SK-N-SH (cell line): ENCODE results near the gene VEGFB. TPM values are rescaled to one million over a fixed set of nuclear protein-coding genes. Genes with fewer than 3 reads are reported as not detected.

Source experiments
- CTCF ChIA-PET: fragments of 300-600, 350-600 bp; formaldehyde crosslinking; extraction: SDS; loops from one replicate; lab custom pipeline; 2021; lab: Yijun Ruan, JAX
- POLR2A ChIA-PET: fragments of 350-600 bp; sonication (Branson Sonifier 250); formaldehyde crosslinking; extraction: SDS; loops from one replicate; lab custom pipeline; 2020; ENCODE audit warnings: antibody characterized with exemption, inconsistent platforms; lab: Yijun Ruan, JAX
- DNase-seq: peaks from one replicate; pipeline ENCODE4 v3.0.0; 2012
- H2AFZ ChIP-seq: fragments of 200-600 bp; sonication (generic); 2 replicates; pipeline ENCODE4 v1.8.1; 2016; ENCODE audit warnings: antibody characterized with exemption, mild to moderate bottlenecking, low read depth
- H3F3A ChIP-seq: fragments of 200-600 bp; sonication (generic); replicated peaks from 2 replicates; pipeline ENCODE3; 2016; ENCODE audit warnings: antibody characterized with exemption, mild to moderate bottlenecking; ENCODE audit not compliant: insufficient read depth
- H3K27ac ChIP-seq, 2 experiments: fragments of 200-500 bp in 1 of 2; fragments of 200-600 bp in 1 of 2; sonication (Bioruptor generic) in 1 of 2; sonication (generic), shearing (Covaris generic) in 1 of 2; 2 replicates each; pipeline versions ENCODE4 v1.5.1 to v1.6.1; 2014 to 2016; ENCODE audit warnings: low read depth in 2 of 2, inconsistent platforms in 1 of 2, low read length in 1 of 2, mild to moderate bottlenecking in 1 of 2, mixed read lengths in 1 of 2
- H3K27me3 ChIP-seq: fragments of 200-600 bp; sonication (generic), shearing (Covaris generic); 2 replicates; pipeline ENCODE4 v1.6.1; 2016; ENCODE audit warnings: mixed run types; ENCODE audit not compliant: insufficient read depth
- H3K36me3 ChIP-seq, 2 experiments: fragments of 200-500 bp in 1 of 2; fragments of 200-600 bp in 1 of 2; sonication (Bioruptor generic) in 1 of 2; sonication (generic) in 1 of 2; replicated peaks in 1 of 2; 2 replicates each; pipeline versions ENCODE3 to v1.5.1; 2014 to 2016; ENCODE audit warnings: low read length in 1 of 2, mild to moderate bottlenecking in 1 of 2; ENCODE audit not compliant: insufficient read depth in 2 of 2, control insufficient read depth in 1 of 2
- H3K4me1 ChIP-seq, 2 experiments: fragments of 200-500 bp in 1 of 2; fragments of 200-600 bp in 1 of 2; sonication (Bioruptor generic) in 1 of 2; sonication (generic), shearing (Covaris generic) in 1 of 2; 2 replicates each; pipeline versions ENCODE4 v1.5.1 to v1.6.1; 2014 to 2016; ENCODE audit warnings: low read depth in 1 of 2, low read length in 1 of 2, mixed run types in 1 of 2; ENCODE audit not compliant: insufficient read depth in 2 of 2, control insufficient read depth in 1 of 2
- H3K4me2 ChIP-seq: fragments of 200-600 bp; sonication (generic), shearing (Covaris generic); 2 replicates; pipeline ENCODE4 v1.6.1; 2017; ENCODE audit warnings: mixed run types
- H3K4me3 ChIP-seq, 2 experiments: fragments of 200-500 bp in 1 of 2; fragments of 200-600 bp in 1 of 2; sonication (Bioruptor generic) in 1 of 2; sonication (generic), shearing (Covaris generic) in 1 of 2; 2 replicates each; pipeline versions ENCODE4 v1.5.1 to v1.8.1; 2014 to 2016; ENCODE audit warnings: low read depth in 2 of 2, inconsistent platforms in 1 of 2, low read length in 1 of 2, mild to moderate bottlenecking in 1 of 2, mixed read lengths in 1 of 2, moderate library complexity in 1 of 2
- H3K79me2 ChIP-seq: fragments of 200-600 bp; sonication (generic); 2 replicates; pipeline ENCODE4 v1.8.1; 2017; ENCODE audit warnings: mild to moderate bottlenecking; ENCODE audit not compliant: insufficient read depth
- H3K9ac ChIP-seq: fragments of 200-600 bp; sonication (generic); 2 replicates; pipeline ENCODE4 v1.6.1; 2017; ENCODE audit warnings: mixed run types
- H3K9me2 ChIP-seq: fragments of 200-600 bp; sonication (generic); 2 replicates; pipeline ENCODE4 v1.6.1; 2017; ENCODE audit warnings: mixed run types
- H3K9me3 ChIP-seq: fragments of 200-600 bp; sonication (generic); 2 replicates; pipeline ENCODE4 v1.6.1; 2017; ENCODE audit warnings: mixed run types, mild to moderate bottlenecking, moderate library complexity
- H4K20me1 ChIP-seq: fragments of 200-600 bp; sonication (generic); 2 replicates; pipeline ENCODE4 v1.6.1; 2017; ENCODE audit warnings: mild to moderate bottlenecking, mixed run types; ENCODE audit not compliant: insufficient read depth
- CHD2 ChIP-seq: fragments of 150-350 bp; IDR thresholded peaks from 2 replicates; pipeline ENCODE4 v1.6.1; 2018; ENCODE audit warnings: low read length; ENCODE audit not compliant: partially characterized antibody
- ELF1 ChIP-seq: IDR thresholded peaks from 2 replicates; pipeline ENCODE4 v1.4.0; 2012
- EP300 ChIP-seq, 2 experiments: IDR thresholded peaks; 2 replicates each; pipeline versions ENCODE4 v1.4.0 to v1.6.1; 2012; ENCODE audit warnings: borderline replicate concordance in 1 of 2, low read depth in 1 of 2, low read length in 1 of 2
- EZH2phosphoT487 ChIP-seq: fragments of 200-600 bp; sonication (generic); IDR thresholded peaks from 2 replicates; pipeline ENCODE4 v1.6.1; 2017; ENCODE audit warnings: low read depth, mixed run types, mild to moderate bottlenecking, antibody characterized with exemption, moderate library complexity, borderline replicate concordance
- FOXJ3 ChIP-seq: sonication (generic); formaldehyde crosslinking; IDR thresholded peaks from 2 replicates; pipeline ENCODE4 v1.5.1; 2020; ENCODE audit warnings: mild to moderate bottlenecking, missing genetic modification reagents
- GABPA ChIP-seq: IDR thresholded peaks from 2 replicates; pipeline ENCODE4 v1.4.0; 2012; ENCODE audit warnings: low read depth, mild to moderate bottlenecking
- GATA2 ChIP-seq: sonication (generic); formaldehyde crosslinking; IDR thresholded peaks from 2 replicates; pipeline ENCODE4 v1.5.0; 2020; ENCODE audit warnings: mild to moderate bottlenecking, missing genetic modification reagents
- JUND ChIP-seq: IDR thresholded peaks from 2 replicates; pipeline ENCODE4 v1.4.0; 2012
- MEF2A ChIP-seq: IDR thresholded peaks from 2 replicates; pipeline ENCODE4 v1.4.0; 2012; ENCODE audit warnings: low read depth, borderline replicate concordance
- MXI1 ChIP-seq: IDR thresholded peaks from 2 replicates; pipeline ENCODE4 v1.6.1; 2012; ENCODE audit warnings: mild to moderate bottlenecking, low read depth, low read length, improper control_type of control experiment
- NFIC ChIP-seq: IDR thresholded peaks from 2 replicates; pipeline ENCODE4 v1.4.0; 2012; ENCODE audit warnings: borderline replicate concordance
- NRF1 ChIP-seq: IDR thresholded peaks from 2 replicates; pipeline ENCODE4 v1.6.1; 2012; ENCODE audit warnings: low read depth, mild to moderate bottlenecking, low read length
- POLR2AphosphoS5 ChIP-seq: IDR thresholded peaks from 2 replicates; pipeline ENCODE4 v1.6.1; 2012; ENCODE audit warnings: low read depth, low read length
- RXRA ChIP-seq: IDR thresholded peaks from 2 replicates; pipeline ENCODE4 v1.4.0; 2012; ENCODE audit warnings: low read depth, mild to moderate bottlenecking, borderline replicate concordance
- SIN3A ChIP-seq: IDR thresholded peaks from 2 replicates; pipeline ENCODE4 v1.6.1; 2012; ENCODE audit warnings: low read depth, mild to moderate bottlenecking, low read length, moderate library complexity, borderline replicate concordance
- TAF1 ChIP-seq: IDR thresholded peaks from 2 replicates; pipeline ENCODE4 v1.6.1; 2012; ENCODE audit warnings: low read depth, mild to moderate bottlenecking, low read length, moderate library complexity, borderline replicate concordance
- TCF12 ChIP-seq: IDR thresholded peaks from 2 replicates; pipeline ENCODE4 v1.4.0; 2012
- WGBS: methylation state at CpG from one replicate; pipeline ENCODE4 v1.1.6; 2017; ENCODE audit warnings: low lambda C conversion rate; 5-methylcytosine and 5-hydroxymethylcytosine counted together
- polyA plus RNA-seq, 3 experiments: library from polyadenylated mRNA; depleted of rRNA; stranded (reverse); fragments of >200 nt; gene quantifications; 2 replicates each; pipeline ENCODE4 v1.2.3, GENCODE V29; 2012
- TF ChIP-seq, protein P1 (sequence below): IDR thresholded peaks from 2 replicates; pipeline ENCODE4; 2012
- TF ChIP-seq, protein P2 (sequence below): fragments of 150-350 bp; IDR thresholded peaks from 2 replicates; pipeline ENCODE4 v1.6.1; 2017; ENCODE audit warnings: antibody characterized with exemption, low read length, low read depth, borderline replicate concordance
- TF ChIP-seq, protein P3 (sequence below): IDR thresholded peaks from 2 replicates; pipeline ENCODE4 v1.4.0; 2012; ENCODE audit warnings: low read depth, borderline replicate concordance
- TF ChIP-seq, protein P4 (sequence below): fragments of 150-350 bp; IDR thresholded peaks from 2 replicates; pipeline ENCODE4 v1.6.1; 2016; ENCODE audit warnings: mild to moderate bottlenecking, low read depth, low read length

VEGFB gene
- polyA plus RNA-seq, 1 of the 3 experiments (the other 2 are of a cell fraction) = 29.9 TPM

DNA sequence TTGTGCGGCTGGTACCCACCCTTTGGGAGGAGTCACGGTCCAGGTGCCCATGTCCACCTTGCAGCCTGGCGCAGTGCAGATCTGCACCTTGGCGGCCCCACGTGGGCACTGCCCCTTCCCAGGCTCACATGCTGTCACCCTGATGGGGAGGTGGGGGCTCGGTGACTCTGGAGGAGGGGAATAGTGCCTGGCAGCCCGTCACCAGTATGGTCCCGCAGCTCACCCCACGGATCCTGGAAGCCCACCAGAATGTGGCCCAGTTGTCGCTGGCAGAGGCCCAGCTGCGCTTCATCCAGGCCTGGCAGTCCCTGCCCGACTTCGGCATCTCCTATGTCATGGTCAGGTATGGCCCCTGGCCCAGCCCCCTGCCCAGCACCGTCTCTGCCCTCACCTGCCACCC is 13.6 kb upstream of the VEGFB start:
- Histone ChIP-seq H3K27me3 (no peaks in the 10 kb centered on the region), H3K9ac (no peak overlapping the region), H3K4me2 (no peak overlapping the region), H4K20me1 (no peaks in the 10 kb centered on the region), H3K9me3 (no peaks in the 10 kb centered on the region), H2AFZ (no peak overlapping the region), H3K9me2 (no peaks in the 10 kb centered on the region), H3F3A (peaks cover 2% of the 10 kb centered on the region), H3K27ac (no peak overlapping the region), H3K4me3 (no peak overlapping the region), H3K36me3 (peaks cover 0 to 10% of the 10 kb centered on the region in 2 experiments), H3K4me1 (peaks cover 0 to 27% of the 10 kb centered on the region in 2 experiments; a peak in 2 of 4 replicates), H3K79me2 (peaks cover 10% of the 10 kb centered on the region; the same call in 1 of the 2 replicates)
- 93% methylated on average over 8 of the region's 14 CpGs for WGBS
- ChIA-PET CTCF (interaction anchor here (0.9 kb wide), 1 partner anchor 11 kb away, joined by 3 read pairs; no protein-coding TSS in a partner anchor), POLR2A (interaction anchor here (1.3 kb wide), 1 partner anchor 9 kb away, joined by 3 read pairs; no protein-coding TSS in a partner anchor)
- TF ChIP-seq, protein P1, sequence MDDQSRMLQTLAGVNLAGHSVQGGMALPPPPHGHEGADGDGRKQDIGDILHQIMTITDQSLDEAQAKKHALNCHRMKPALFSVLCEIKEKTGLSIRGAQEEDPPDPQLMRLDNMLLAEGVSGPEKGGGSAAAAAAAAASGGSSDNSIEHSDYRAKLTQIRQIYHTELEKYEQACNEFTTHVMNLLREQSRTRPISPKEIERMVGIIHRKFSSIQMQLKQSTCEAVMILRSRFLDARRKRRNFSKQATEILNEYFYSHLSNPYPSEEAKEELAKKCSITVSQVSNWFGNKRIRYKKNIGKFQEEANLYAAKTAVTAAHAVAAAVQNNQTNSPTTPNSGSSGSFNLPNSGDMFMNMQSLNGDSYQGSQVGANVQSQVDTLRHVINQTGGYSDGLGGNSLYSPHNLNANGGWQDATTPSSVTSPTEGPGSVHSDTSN = no peak
- TF ChIP-seq NRF1 (no peak), GABPA (no peak), TCF12 (no peak), ELF1 (no peak), JUND (no peak)
- TF ChIP-seq, protein P2, sequence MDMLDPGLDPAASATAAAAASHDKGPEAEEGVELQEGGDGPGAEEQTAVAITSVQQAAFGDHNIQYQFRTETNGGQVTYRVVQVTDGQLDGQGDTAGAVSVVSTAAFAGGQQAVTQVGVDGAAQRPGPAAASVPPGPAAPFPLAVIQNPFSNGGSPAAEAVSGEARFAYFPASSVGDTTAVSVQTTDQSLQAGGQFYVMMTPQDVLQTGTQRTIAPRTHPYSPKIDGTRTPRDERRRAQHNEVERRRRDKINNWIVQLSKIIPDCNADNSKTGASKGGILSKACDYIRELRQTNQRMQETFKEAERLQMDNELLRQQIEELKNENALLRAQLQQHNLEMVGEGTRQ = no peak
- no peak for DNase-seq

DNA sequence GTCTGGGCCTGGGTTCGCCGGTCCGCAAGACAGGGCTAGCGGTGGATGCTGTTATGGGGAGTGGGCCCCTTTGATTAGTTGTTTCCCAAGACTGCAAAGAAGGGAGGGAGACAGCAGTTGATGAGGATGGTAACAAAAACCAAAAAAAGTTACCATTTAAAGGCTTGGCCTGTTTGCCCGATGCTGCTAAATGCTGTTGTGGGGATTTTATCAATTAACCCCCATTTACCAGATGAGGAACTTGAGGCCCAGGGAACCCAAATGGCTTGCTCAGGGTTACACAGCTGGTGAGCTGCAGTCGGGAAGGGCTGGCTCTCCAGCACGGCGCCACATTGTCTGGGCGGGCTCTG is 11.8 kb upstream of the VEGFB start:
- Histone ChIP-seq H3K79me2 (peaks cover 27% of the 10 kb centered on the region), H3K9ac (no peak overlapping the region), H3K9me2 (no peaks in the 10 kb centered on the region), H3K4me1 (peaks cover 4 to 37% of the 10 kb centered on the region in 2 experiments; a peak in 2 of 4 replicates), H3K27ac (no peak overlapping the region), H3F3A (peaks cover 2% of the 10 kb centered on the region), H3K27me3 (no peaks in the 10 kb centered on the region), H3K9me3 (no peaks in the 10 kb centered on the region), H3K4me3 (no peak overlapping the region), H3K4me2 (no peak overlapping the region)
- 95% methylated on average over 9 of the region's 9 CpGs for WGBS
- no peak for DNase-seq
- POLR2A ChIA-PET = interaction anchor here (1.0 kb wide), 1 partner anchor 37 kb away, joined by 3 read pairs; the partner anchor contains the start of gene STIP1
- CTCF ChIA-PET = interaction anchor here (1.0 to 5.2 kb wide), 4 partner anchors 18 to 385 kb away, joined by 3 to 36 read pairs (median 14); partner anchors contain the start of gene PLCB3
- no peak for TF ChIP-seq FOXJ3 (CRISPR knock-in tag)
- TF ChIP-seq CHD2 = no peak
- no peak for TF ChIP-seq EZH2phosphoT487
- TF ChIP-seq NRF1 = no peak
- no peak for TF ChIP-seq SIN3A
- no peak for TF ChIP-seq GATA2 (CRISPR knock-in tag)
- TF ChIP-seq RXRA = no peak
- TF ChIP-seq, protein P3, sequence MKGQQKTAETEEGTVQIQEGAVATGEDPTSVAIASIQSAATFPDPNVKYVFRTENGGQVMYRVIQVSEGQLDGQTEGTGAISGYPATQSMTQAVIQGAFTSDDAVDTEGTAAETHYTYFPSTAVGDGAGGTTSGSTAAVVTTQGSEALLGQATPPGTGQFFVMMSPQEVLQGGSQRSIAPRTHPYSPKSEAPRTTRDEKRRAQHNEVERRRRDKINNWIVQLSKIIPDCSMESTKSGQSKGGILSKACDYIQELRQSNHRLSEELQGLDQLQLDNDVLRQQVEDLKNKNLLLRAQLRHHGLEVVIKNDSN = no peak
- TF ChIP-seq, protein P1 = no peak
- TF ChIP-seq POLR2AphosphoS5 = no peak
- TF ChIP-seq MEF2A = no peak
- TF ChIP-seq EP300 (IDR thresholded peaks at IDR 0.05; ENCODE audit: borderline replicate concordance in 1 of 2, low read depth in 1 of 2, low read length in 1 of 2) = no peak
- no peak for TF ChIP-seq MXI1
- no peak for TF ChIP-seq TAF1
- TF ChIP-seq NFIC = no peak
- TF ChIP-seq ELF1 = no peak
- TF ChIP-seq TCF12 = no peak
- TF ChIP-seq, protein P4, sequence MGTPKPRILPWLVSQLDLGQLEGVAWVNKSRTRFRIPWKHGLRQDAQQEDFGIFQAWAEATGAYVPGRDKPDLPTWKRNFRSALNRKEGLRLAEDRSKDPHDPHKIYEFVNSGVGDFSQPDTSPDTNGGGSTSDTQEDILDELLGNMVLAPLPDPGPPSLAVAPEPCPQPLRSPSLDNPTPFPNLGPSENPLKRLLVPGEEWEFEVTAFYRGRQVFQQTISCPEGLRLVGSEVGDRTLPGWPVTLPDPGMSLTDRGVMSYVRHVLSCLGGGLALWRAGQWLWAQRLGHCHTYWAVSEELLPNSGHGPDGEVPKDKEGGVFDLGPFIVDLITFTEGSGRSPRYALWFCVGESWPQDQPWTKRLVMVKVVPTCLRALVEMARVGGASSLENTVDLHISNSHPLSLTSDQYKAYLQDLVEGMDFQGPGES = no peak
- TF ChIP-seq, all 33 proteins: peak for 0
- Histone ChIP-seq H2AFZ (no peak overlapping the region), H3K36me3 (peaks cover 0 to 10% of the 10 kb centered on the region in 2 experiments), H4K20me1 (no peaks in the 10 kb centered on the region)
